Ectodermal cell (in vitro differentiated cells): ENCODE data around the gene CYS1.
"Not testable (repeated sequence)": the region's sequence is repeated elsewhere in the genome, so short reads cannot be mapped to it uniquely, and the experiment has no call there.

Experiments
- H3K27ac ChIP-seq: 2 replicates; pipeline ENCODE4 v1.7.0; 2013; ENCODE audit warnings: mild to moderate bottlenecking, low read depth, low read length; ENCODE audit not compliant: insufficient read depth, poor library complexity, severe bottlenecking
- H3K27me3 ChIP-seq: 2 replicates; pipeline ENCODE4 v1.7.0; 2013; ENCODE audit warnings: mild to moderate bottlenecking, low read length; ENCODE audit not compliant: insufficient read depth, control insufficient read depth, poor library complexity, severe bottlenecking
- H3K36me3 ChIP-seq: one replicate; pipeline ENCODE4 v1.7.0; 2013; ENCODE audit warnings: low read length; ENCODE audit not compliant: control insufficient read depth, insufficient read depth
- H3K4me1 ChIP-seq: one replicate; pipeline ENCODE4 v1.7.0; 2013; ENCODE audit warnings: low read length; ENCODE audit not compliant: control insufficient read depth, insufficient read depth
- H3K4me3 ChIP-seq: 2 replicates; pipeline ENCODE4 v1.7.0; 2013; ENCODE audit warnings: low read depth, low read length, control low read depth; ENCODE audit not compliant: insufficient read depth
- H3K9me3 ChIP-seq: 2 replicates; pipeline ENCODE4 v1.7.0; 2013; ENCODE audit warnings: mild to moderate bottlenecking, low read length, moderate library complexity; ENCODE audit not compliant: control insufficient read depth
- WGBS, 2 experiments: methylation state at CpG; one replicate each; pipeline ENCODE4 v1.1.7; 2013; ENCODE audit warnings: missing lambda C conversion rate in 2 of 2; 5-methylcytosine and 5-hydroxymethylcytosine counted together

Gene CYS1

DNA sequence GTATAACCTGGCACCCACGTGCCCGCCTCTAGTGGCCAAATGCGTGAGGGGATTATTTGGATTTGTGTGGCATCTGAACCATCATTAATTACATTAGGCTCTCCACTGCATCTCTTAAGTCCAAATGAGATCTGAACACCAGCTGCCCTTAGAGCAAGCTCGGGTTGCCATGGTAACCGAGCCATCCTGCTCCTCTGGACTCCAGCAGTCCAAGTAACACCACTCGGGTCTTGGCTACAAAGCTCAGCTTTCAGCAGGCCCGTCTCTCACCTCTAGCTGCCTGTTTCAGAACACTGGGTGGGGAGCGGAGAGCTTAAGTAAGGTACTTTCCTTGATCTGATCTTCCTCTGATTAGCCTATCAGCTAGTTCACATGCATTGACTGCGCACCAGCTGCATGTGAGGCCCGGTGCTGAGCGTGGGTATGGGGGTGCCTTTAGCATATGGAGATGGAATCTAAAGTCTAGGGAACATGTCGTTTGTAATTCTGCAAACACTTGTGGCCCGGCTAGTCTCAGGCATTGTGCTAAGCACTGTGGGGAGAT lies 14.1 kb upstream of the CYS1 start:
- Histone ChIP-seq H3K27me3 (no peaks in the 10 kb centered on the region), H3K4me1 (peaks cover 11% of the 10 kb centered on the region), H3K27ac (no peak overlapping the region), H3K4me3 (no peak overlapping the region), H3K36me3 (no peaks in the 10 kb centered on the region), H3K9me3 (no peaks in the 10 kb centered on the region)
- 86 to 89% methylated on average over 11 to 13 of the region's 13 CpGs for WGBS, 2 experiments

DNA sequence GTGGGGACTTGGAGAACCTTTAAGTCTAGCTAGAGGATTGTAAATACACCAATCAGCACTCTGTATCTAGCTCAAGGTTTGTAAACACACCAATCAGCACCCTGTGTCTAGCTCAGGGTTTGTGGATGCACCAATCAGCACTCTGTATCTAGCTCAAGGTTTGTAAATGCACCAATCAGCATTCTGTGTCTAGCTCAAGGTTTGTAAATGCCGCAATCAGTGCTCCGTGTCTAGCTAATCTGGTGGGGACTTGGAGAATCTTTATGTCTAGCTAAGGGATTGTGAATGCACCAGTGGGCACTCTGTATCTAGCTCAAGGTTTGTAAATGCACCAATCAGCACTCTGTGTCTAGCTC lies 11.7 kb upstream of the CYS1 start:
- H3K27ac ChIP-seq, H3K9me3 ChIP-seq, H3K27me3 ChIP-seq, H3K4me3 ChIP-seq, H3K36me3 ChIP-seq: not testable (repeated sequence)
- 92 to 96% methylated on average over 2 of the region's 2 CpGs for WGBS, 2 experiments
- peaks cover 11% of the 10 kb centered on the region for H3K4me1 ChIP-seq

- H3K36me3 ChIP-seq, result no peaks in the 10 kb centered on the region
- H3K4me1 ChIP-seq, result peaks cover 9% of the 10 kb centered on the region
- H3K27me3 ChIP-seq, result no peaks in the 10 kb centered on the region
- WGBS, 2 experiments, result 94 to 95% methylated on average over 52 of the region's 52 CpGs
- no peaks in the 10 kb centered on the region for H3K9me3 ChIP-seq
- H3K4me3 ChIP-seq, result no peak overlapping the region
- H3K27ac ChIP-seq, result no peak overlapping the region
Measured at GRCh38 chr2:10091182-10091888, 11.1 kb upstream of the CYS1 start.

DNA sequence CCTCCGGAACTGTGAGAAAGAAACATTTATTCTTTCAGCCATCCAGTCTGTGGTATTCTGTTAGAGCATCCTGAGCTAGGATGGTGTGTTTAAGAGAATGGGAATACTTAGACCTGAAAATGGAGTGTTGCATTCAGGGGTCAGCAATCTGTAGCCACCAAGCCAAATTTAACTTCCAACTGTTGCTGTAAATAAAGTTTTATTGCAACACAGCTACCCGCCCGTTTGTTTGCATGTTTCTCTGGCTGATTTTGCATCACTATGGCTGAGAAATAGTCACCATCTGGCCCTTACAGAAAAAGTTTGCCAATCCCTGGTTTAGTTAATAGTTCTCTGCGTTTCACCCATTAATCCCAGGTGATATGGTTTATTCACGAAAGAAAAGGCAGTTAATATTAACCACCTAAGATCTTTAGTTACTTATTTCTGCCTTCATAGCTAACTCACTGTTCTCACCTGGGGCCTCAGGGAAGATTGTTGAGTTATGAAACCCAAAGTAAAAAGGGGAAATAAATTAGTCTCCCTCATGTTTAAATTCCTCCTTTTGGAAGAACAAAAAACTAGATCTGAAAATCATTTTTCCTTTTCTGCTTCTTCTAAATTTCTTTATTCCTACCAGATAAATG lies 9.5 kb upstream of the CYS1 start:
- no peaks in the 10 kb centered on the region for H3K27me3 ChIP-seq
- H3K4me3 ChIP-seq, result no peak overlapping the region
- H3K9me3 ChIP-seq, result no peaks in the 10 kb centered on the region
- H3K4me1 ChIP-seq, result peaks cover 8% of the 10 kb centered on the region
- WGBS, 2 experiments, result 44 to 46% methylated on average over 5 of the region's 5 CpGs
- no peaks in the 10 kb centered on the region for H3K36me3 ChIP-seq
- H3K27ac ChIP-seq, result no peak overlapping the region

DNA sequence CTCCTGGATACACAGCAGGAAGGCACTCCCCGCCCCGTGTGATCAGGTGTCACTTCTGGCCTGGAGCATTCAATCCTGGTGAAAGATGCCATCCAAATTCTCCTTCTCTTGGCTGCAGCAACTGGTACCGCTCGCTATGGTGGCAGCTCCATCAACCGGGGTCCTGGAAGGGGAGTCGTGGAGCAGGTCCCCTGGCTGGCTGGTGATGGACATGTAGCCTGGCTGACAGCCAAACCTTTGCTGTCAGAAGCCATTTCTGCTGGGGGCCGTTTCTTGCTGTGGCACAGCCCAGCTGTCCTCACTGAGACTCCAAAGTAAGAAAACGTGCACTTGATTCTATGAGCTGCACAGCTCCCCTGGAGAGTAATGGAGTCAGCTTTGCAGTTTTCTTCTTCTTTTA lies 7.1 kb upstream of the CYS1 start:
- no peak overlapping the region for H3K4me3 ChIP-seq
- no peak overlapping the region for H3K27ac ChIP-seq
- H3K9me3 ChIP-seq, result no peaks in the 10 kb centered on the region
- H3K36me3 ChIP-seq, result no peaks in the 10 kb centered on the region
- WGBS, 2 experiments, result 90 to 92% methylated on average over 8 of the region's 8 CpGs
- H3K27me3 ChIP-seq, result peaks cover 16% of the 10 kb centered on the region
- no peaks in the 10 kb centered on the region for H3K4me1 ChIP-seq

GRCh38 chr2:10086950-10087349 lies 6.7 kb upstream of the CYS1 start:
- Histone ChIP-seq H3K4me1 (no peaks in the 10 kb centered on the region), H3K36me3 (no peaks in the 10 kb centered on the region), H3K9me3 (no peaks in the 10 kb centered on the region), H3K4me3 (no peak overlapping the region), H3K27me3 (peaks cover 20% of the 10 kb centered on the region), H3K27ac (no peak overlapping the region)
- WGBS, 2 experiments, result 78 to 79% methylated on average over 4 of the region's 4 CpGs

- 93 to 96% methylated on average over 11 of the region's 11 CpGs for WGBS, 2 experiments
- H3K4me3 ChIP-seq, result no peak overlapping the region
- peaks cover 5% of the 10 kb centered on the region for H3K4me1 ChIP-seq
- H3K9me3 ChIP-seq, result no peaks in the 10 kb centered on the region
- peaks cover 33% of the 10 kb centered on the region for H3K27me3 ChIP-seq
- no peak overlapping the region for H3K27ac ChIP-seq
- H3K36me3 ChIP-seq, result no peaks in the 10 kb centered on the region
Measured at GRCh38 chr2:10085668-10086059, 5.5 kb upstream of the CYS1 start.

- H3K4me1 ChIP-seq, result peaks cover 6% of the 10 kb centered on the region
- no peak overlapping the region for H3K27ac ChIP-seq
- no peak overlapping the region for H3K4me3 ChIP-seq
- 73 to 78% methylated on average over 5 to 6 of the region's 6 CpGs for WGBS, 2 experiments
- no peaks in the 10 kb centered on the region for H3K9me3 ChIP-seq
- H3K27me3 ChIP-seq, result peaks cover 38% of the 10 kb centered on the region
- no peaks in the 10 kb centered on the region for H3K36me3 ChIP-seq
Measured at GRCh38 chr2:10085043-10085667, 4.9 kb upstream of the CYS1 start.

GRCh38 chr2:10084223-10084865 lies 4.1 kb upstream of the CYS1 start:
- no peak overlapping the region for H3K27ac ChIP-seq
- WGBS, 2 experiments, result 91% methylated on average over 12 of the region's 12 CpGs
- peaks cover 6% of the 10 kb centered on the region for H3K4me1 ChIP-seq
- H3K9me3 ChIP-seq, result no peaks in the 10 kb centered on the region
- peaks cover 46% of the 10 kb centered on the region for H3K27me3 ChIP-seq
- H3K4me3 ChIP-seq, result no peak overlapping the region
- no peaks in the 10 kb centered on the region for H3K36me3 ChIP-seq

DNA sequence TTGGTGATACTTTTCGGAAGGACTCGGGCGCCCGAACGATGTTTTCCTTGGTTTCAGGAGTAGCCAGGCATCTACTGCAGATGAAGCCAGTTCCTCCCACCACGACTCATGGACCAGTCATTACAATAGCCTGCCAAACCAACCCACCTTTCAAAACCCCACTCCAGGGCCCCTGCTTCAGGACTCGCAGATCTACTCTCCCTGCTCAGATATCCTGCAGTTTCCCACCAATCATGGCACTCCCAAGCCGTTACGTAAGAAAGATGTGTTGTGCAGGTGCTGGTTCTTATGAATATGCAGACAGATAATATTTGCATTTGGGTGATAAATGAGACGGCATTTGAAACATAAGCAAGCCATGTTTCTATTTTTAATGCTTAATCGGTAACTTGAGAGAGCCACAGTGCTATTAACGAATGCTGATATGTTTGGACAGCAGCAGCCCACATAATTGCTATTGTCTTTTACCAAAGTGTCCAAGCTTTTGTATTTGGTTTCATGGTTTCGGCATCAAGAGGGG lies 3.5 kb upstream of the CYS1 start:
- WGBS, 2 experiments, result 84% methylated on average over 12 to 13 of the region's 13 CpGs
- no peaks in the 10 kb centered on the region for H3K36me3 ChIP-seq
- peaks cover 52% of the 10 kb centered on the region for H3K27me3 ChIP-seq
- no peak overlapping the region for H3K4me3 ChIP-seq
- no peak overlapping the region for H3K27ac ChIP-seq
- H3K9me3 ChIP-seq, result no peaks in the 10 kb centered on the region
- peaks cover 6% of the 10 kb centered on the region for H3K4me1 ChIP-seq
